HG02678 (cell line): ENCODE measurements around the gene GAREM1.
"Not testable (repeated sequence)": the region's sequence is repeated elsewhere in the genome, so short reads cannot be mapped to it uniquely, and the experiment has no call there.

Source experiments
- ATAC-seq: cut with Tn5 transposase; IDR thresholded peaks from one replicate; pipeline ENCODE4 v1.9.1; 2021; ENCODE audit warnings: mild to moderate bottlenecking, moderate library complexity; ENCODE audit not compliant: unreplicated experiment

GAREM1 gene

DNA sequence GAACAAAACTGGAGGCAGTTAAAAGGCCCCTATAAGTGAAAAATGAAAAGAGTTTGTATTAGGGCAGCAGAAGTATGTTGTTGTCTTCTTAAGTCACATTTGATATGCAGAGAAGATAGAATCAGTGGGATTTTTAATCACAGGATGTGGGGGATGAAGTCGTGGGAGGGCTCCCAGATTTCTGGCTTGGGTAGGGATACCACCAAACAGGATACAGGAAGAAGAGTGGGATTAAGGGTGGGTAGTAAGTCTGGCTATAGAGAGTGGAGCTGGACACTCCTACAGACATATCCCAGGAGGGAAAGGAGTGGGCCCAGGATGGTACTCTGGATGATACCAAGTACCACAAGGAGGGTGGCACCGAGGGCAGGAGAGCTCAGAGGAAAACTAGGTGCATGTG, 99.3 kb downstream of the GAREM1 start:
- ATAC-seq: no peak

GRCh38 chr18:32368991-32369390, 101.7 kb downstream of the GAREM1 start:
- no peak for ATAC-seq

GRCh38 chr18:32368170-32368569, 102.5 kb downstream of the GAREM1 start:
- no peak for ATAC-seq

DNA sequence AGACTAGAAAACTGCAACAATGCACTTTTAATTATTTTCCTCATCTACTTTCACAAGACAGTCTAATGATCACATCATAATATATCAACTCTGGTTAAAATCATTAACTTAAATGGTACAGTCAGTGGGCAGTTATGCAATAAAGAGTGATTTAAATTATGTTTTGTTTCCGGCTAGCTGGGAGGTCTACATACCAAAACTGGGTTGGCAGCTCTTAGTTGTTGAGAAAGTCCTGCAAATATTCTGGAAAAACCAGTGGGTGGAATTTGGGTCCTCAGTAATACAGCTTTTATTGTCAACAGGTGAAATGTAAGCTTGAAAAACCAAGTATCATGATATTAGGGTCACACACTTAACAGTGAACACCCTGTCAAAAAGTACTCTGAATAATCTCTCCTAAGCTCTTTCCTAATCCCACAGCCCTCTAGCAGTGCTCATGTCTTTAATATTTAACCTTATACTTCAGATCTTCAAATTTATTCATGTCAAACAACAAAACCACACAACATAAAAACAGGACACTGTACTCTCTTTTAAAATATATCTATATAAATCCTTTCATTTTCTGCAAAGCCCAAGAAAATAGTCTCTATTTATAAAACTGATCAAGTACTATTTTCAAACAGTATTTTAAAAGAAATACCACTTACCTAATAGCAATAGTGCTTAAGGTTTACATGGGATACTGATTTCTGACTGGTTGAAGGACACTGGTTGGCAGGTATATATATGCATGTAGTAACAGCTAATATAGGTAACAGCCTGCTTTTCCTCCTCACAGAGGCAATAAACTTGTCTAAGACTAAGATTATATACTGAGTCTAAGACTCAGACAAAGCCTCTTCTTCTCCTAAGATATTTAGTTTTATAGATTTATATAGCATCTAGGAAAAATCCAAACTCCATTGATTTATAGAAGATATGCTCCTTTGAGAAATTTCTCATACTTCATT, 103.8 kb downstream of the GAREM1 start:
- no peak for ATAC-seq

DNA sequence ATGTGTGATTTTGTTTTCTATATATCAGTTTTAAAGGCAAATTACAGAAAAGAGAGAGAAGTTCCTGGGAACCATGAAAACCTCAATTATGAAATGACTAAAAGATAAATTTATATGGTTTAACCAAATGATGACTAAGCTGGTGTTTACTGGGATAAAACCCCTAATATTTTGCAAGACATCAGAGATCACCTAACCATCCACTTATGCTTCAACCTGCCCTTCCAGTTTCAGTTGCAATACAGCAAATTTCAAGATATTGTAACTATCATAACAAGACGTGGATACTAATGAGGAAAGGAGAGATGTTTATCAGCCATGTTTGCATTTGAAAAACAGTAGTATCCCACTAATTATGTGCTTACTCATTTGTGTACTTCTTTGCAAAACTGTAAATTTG, 108.2 kb downstream of the GAREM1 start:
- ATAC-seq: no peak

GRCh38 chr18:32360682-32361345, 109.9 kb downstream of the GAREM1 start:
- no peak for ATAC-seq

GRCh38 chr18:32358529-32358928, 112.2 kb downstream of the GAREM1 start:
- ATAC-seq: no peak

GRCh38 chr18:32358075-32358474, 112.6 kb downstream of the GAREM1 start:
- no peak for ATAC-seq

GRCh38 chr18:32355896-32356295, 114.8 kb downstream of the GAREM1 start:
- no peak for ATAC-seq

GRCh38 chr18:32354518-32354917, 116.2 kb downstream of the GAREM1 start:
- ATAC-seq: no peak

DNA sequence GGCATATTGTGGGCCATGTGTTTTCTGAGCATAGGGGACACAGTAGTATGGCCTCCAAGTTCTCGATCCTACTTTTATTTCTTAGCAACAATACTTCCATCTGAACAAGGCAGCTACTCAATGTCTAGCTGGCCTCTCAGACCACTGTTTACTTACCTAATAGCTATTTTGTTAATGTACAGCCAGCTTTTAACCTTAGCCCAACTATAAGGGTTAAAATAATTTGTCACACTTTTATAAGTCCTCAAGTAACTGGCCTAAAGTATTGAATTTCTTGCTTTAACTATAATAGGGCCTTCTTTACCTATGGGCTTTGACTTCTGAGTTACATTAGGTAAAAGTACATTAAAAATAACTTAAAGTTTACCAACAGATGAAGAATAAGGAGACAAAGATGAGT, 117.4 kb downstream of the GAREM1 start:
- no peak for ATAC-seq

- no peak for ATAC-seq
Measured at GRCh38 chr18:32351032-32351431, 119.7 kb downstream of the GAREM1 start.

GRCh38 chr18:32349728-32350395, 120.8 kb downstream of the GAREM1 start:
- no peak for ATAC-seq

- ATAC-seq: no peak
Measured at GRCh38 chr18:32346671-32347070, 124.0 kb downstream of the GAREM1 start.

DNA sequence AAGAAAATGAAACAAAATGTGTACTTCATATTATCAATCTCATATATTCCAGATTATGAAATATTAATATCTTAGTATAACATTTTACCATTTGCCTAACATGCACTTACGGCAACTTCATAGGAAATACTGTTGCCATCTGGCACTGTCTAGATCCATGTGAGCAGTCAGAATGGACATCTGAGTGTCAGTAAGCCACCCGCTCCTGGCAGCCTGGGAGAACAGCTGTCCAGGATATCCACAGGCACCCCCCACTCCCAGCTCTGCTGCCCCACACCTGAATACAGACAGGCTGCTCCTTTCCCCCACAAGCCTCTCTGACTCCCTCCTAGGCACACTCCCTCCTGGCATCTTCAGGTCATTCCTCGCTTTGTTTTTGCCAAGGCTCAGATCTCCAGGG, 127.0 kb downstream of the GAREM1 start:
- no peak for ATAC-seq

- not testable (repeated sequence) for ATAC-seq
Measured at GRCh38 chr18:32341112-32341511, 129.6 kb downstream of the GAREM1 start.

- no peak for ATAC-seq
Measured at GRCh38 chr18:32339045-32339444, 131.6 kb downstream of the GAREM1 start.

DNA sequence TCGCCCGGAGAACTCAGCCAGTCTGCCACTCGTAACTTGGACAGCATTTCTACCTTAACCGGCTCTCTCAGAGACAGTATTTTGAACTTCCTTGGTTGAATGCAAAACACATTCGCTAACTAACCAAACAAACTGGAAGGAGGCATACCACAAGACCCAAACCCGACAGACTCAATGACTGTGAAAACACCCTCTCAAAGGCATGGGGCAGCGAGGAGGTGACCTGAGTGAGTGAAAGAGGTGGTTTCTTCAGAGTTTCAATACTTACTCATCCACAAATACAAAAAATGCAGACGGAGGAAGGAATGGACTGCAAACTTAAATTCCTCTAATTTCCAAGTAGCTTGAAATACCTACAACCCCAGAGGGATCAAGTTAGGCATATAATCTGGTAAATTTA, 132.9 kb downstream of the GAREM1 start:
- no peak for ATAC-seq

GRCh38 chr18:32337347-32337746, 133.3 kb downstream of the GAREM1 start:
- ATAC-seq: no peak

- ATAC-seq: no peak
Measured at GRCh38 chr18:32335228-32335627, 135.5 kb downstream of the GAREM1 start.

- ATAC-seq: no peak
Measured at GRCh38 chr18:32333781-32334180, 136.9 kb downstream of the GAREM1 start.

DNA sequence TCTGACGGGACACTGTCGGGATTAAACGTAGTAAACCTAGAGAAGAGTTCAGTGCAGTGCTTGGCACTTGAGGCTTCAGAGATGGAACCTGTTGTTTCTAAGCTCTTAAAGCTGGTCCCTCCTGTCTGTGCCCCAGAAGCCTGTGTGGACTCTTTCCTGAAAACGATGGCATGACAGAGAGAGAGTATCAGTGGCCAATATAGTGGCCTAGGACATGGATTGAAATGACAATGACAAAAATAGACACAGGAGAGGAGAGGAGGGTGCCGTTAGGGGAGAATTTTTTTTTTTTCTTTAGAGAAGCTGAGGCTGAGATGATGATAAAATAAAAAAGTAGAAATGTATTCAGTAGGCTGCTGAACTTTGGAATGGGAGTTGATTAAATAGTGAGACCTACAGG, 138.0 kb downstream of the GAREM1 start:
- no peak for ATAC-seq
